RCC 7860 (cell line): ENCODE results near the gene CNNM4.

Experiments used
- DNase-seq: peaks from one replicate; pipeline ENCODE4 v3.0.0-alpha.2; 2015; ENCODE audit warnings: low spot score
- FAIRE-seq: peaks from 2 replicates; lab custom pipeline; 2012; peaks lifted over from hg19 to GRCh38; lab: Jason Lieb, UNC

Gene CNNM4

GRCh38 chr2:96828874-96829273, 68.2 kb downstream of the CNNM4 start:
- FAIRE-seq, result no peak
- no peak for DNase-seq

GRCh38 chr2:96830044-96830562, 69.4 kb downstream of the CNNM4 start:
- no peak for DNase-seq
- FAIRE-seq, result no peak

GRCh38 chr2:96831679-96832078, 71.0 kb downstream of the CNNM4 start:
- FAIRE-seq (no peak), DNase-seq (no peak)

- FAIRE-seq (no peak), DNase-seq (no peak)
Measured at GRCh38 chr2:96832408-96832753, 71.7 kb downstream of the CNNM4 start.

- DNase-seq (no peak), FAIRE-seq (no peak)
Measured at GRCh38 chr2:96832754-96833507, 72.2 kb downstream of the CNNM4 start.

GRCh38 chr2:96835830-96836229, 75.1 kb downstream of the CNNM4 start:
- DNase-seq (no peak), FAIRE-seq (no peak)

- DNase-seq (no peak), FAIRE-seq (no peak)
Measured at GRCh38 chr2:96837575-96837974, 76.9 kb downstream of the CNNM4 start.

GRCh38 chr2:96838345-96839292, 77.9 kb downstream of the CNNM4 start:
- no peak for DNase-seq
- FAIRE-seq, result no peak

- FAIRE-seq (no peak), DNase-seq (no peak)
Measured at GRCh38 chr2:96839293-96839874, 78.7 kb downstream of the CNNM4 start.

GRCh38 chr2:96839875-96840850, 79.5 kb downstream of the CNNM4 start:
- no peak for FAIRE-seq

GRCh38 chr2:96841701-96842495, 81.2 kb downstream of the CNNM4 start:
- no peak for FAIRE-seq
- no peak for DNase-seq

More at GRCh38 chr2:96839875-96840850, 79.5 kb downstream of the CNNM4 start:
- no peak for DNase-seq

- FAIRE-seq (no peak), DNase-seq (no peak)
Measured at GRCh38 chr2:96842600-96842999, 81.9 kb downstream of the CNNM4 start.

- FAIRE-seq (no peak), DNase-seq (no peak)
Measured at GRCh38 chr2:96843538-96844268, 83.0 kb downstream of the CNNM4 start, which contains the start of gene ANKRD23. Gene ANKRD23 (minus strand): TSS chr2:96844021. CDS start chr2:96843992, 29 bp downstream.

GRCh38 chr2:96844405-96844808, 83.7 kb downstream of the CNNM4 start:
- FAIRE-seq (no peak), DNase-seq (no peak)

GRCh38 chr2:96846825-96847224, 86.1 kb downstream of the CNNM4 start:
- FAIRE-seq, result no peak
- DNase-seq, result no peak

- FAIRE-seq (no peak), DNase-seq (no peak)
Measured at GRCh38 chr2:96847586-96847985, 86.9 kb downstream of the CNNM4 start.

- DNase-seq (no peak), FAIRE-seq (no peak)
Measured at GRCh38 chr2:96848264-96848663, 87.6 kb downstream of the CNNM4 start.

GRCh38 chr2:96852667-96853066, 92.0 kb downstream of the CNNM4 start:
- DNase-seq (no peak), FAIRE-seq (no peak)

GRCh38 chr2:96853321-96853720, 92.6 kb downstream of the CNNM4 start:
- DNase-seq (no peak), FAIRE-seq (no peak)
